SK-N-SH treated with all-trans-retinoic acid at 6 μM for 48 hours (cell line): ENCODE measurements around the gene TATDN3.

Experiments
- ARNTL ChIP-seq: fragments of 450-650 bp; formaldehyde crosslinking; IDR thresholded peaks from 2 replicates; pipeline ENCODE4 v1.5.0; 2020; ENCODE audit warnings: low read depth, mild to moderate bottlenecking, moderate library complexity, borderline replicate concordance
- CSDC2 ChIP-seq: fragments of 250-450 bp; sonication (Bioruptor Pico); IDR thresholded peaks from 2 replicates; pipeline ENCODE4 v1.5.0; 2020; ENCODE audit warnings: mild to moderate bottlenecking, moderate library complexity
- OSR1 ChIP-seq: fragments of 250-450 bp; sonication (Bioruptor Pico); IDR thresholded peaks from 2 replicates; pipeline ENCODE4 v1.8.0; 2022; ENCODE audit warnings: moderate library complexity, mild to moderate bottlenecking, inconsistent platforms
- PPARA ChIP-seq: fragments of 250-450 bp; sonication (Bioruptor Pico); IDR thresholded peaks from 2 replicates; pipeline ENCODE4 v1.5.0; 2020; ENCODE audit warnings: mild to moderate bottlenecking, borderline replicate concordance
- SNAI2 ChIP-seq: fragments of 250-450 bp; sonication (Bioruptor Pico); IDR thresholded peaks from 2 replicates; pipeline ENCODE4 v1.5.0; 2020; ENCODE audit warnings: mild to moderate bottlenecking, moderate library complexity
- TCF4 ChIP-seq: fragments of 250-450 bp; sonication (Bioruptor Pico); IDR thresholded peaks from 2 replicates; pipeline ENCODE4 v1.8.0; 2021; ENCODE audit warnings: mild to moderate bottlenecking, moderate library complexity, borderline replicate concordance
- TOX ChIP-seq: fragments of 250-450 bp; sonication (Bioruptor Pico); IDR thresholded peaks from 2 replicates; pipeline ENCODE4 v1.8.0; 2021; ENCODE audit warnings: mild to moderate bottlenecking, moderate library complexity, borderline replicate concordance
- ZFP3 ChIP-seq: fragments of 250-450 bp; sonication (Bioruptor Pico); IDR thresholded peaks from 2 replicates; pipeline ENCODE4 v1.5.0; 2020; ENCODE audit warnings: mild to moderate bottlenecking, moderate library complexity
- ZNF70 ChIP-seq: fragments of 450-650 bp; formaldehyde crosslinking; IDR thresholded peaks from 2 replicates; pipeline ENCODE4 v1.5.0; 2020; ENCODE audit warnings: mild to moderate bottlenecking, moderate library complexity
- TF ChIP-seq, protein P1 (sequence below): fragments of 250-450 bp; sonication (Bioruptor Pico); IDR thresholded peaks from 2 replicates; pipeline ENCODE4 v1.5.1; 2020; ENCODE audit warnings: low read depth, mild to moderate bottlenecking, moderate library complexity
- TF ChIP-seq, protein P2 (sequence below): fragments of 250-450 bp; sonication (Bioruptor Pico); IDR thresholded peaks from 2 replicates; pipeline ENCODE4 v1.8.0; 2020; ENCODE audit warnings: mild to moderate bottlenecking, moderate library complexity, borderline replicate concordance
- TF ChIP-seq, protein P3 (sequence below): fragments of 250-450 bp; sonication (Bioruptor Pico); IDR thresholded peaks from 2 replicates; pipeline ENCODE4 v1.5.1; 2021; ENCODE audit warnings: mild to moderate bottlenecking, moderate library complexity
- TF ChIP-seq, protein P4 (sequence below): fragments of 250-450 bp; sonication (Bioruptor Pico); IDR thresholded peaks from 2 replicates; pipeline ENCODE4 v1.5.0; 2020; ENCODE audit warnings: mild to moderate bottlenecking, moderate library complexity

DNA sequence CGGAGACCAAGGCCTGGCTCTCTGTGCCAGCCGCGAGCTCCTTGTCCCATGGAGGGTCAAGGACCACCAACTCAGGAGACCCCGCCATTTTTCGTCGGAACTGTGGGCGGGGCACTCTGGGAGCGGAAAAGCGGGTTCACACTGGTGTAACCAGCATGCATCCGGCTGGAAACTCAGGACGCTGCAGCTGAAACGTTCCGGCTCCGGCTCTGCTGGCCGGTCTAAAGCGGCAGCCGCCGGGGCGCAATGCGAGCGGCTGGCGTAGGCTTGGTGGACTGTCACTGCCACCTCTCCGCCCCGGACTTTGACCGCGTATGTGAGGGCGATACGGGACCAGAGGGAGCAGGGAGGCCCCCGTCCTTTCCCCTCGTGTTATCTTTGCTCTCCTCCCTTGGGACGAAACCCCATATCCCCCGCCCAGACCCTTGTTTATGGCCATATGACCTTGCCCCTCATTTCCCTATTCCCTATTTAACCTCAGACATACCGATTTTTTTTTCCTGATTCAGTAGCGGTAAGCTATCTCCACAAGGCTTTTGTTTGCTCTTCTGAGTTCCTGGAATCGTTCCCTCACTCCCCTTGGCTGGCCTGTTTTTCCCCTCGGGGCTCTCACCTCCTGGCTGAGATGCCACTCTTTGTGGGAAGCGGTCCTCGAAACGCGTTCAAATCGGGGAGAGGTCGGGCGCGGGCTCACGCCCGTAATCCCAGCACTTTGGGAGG lies at the start of gene TATDN3, which contains the start of gene NSL1:
- TF ChIP-seq ARNTL (CRISPR knock-in tag) (no peak), OSR1 (no peak), CSDC2 (no peak), TOX (CRISPR knock-in tag) (no peak; the same call in 1 of the 2 replicates), ZFP3 (CRISPR knock-in tag) (no peak), TCF4 (CRISPR knock-in tag) (no peak), PPARA (CRISPR knock-in tag) (no peak), ZNF70 (CRISPR knock-in tag) (no peak), SNAI2 (CRISPR knock-in tag) (no peak)
- TF ChIP-seq, protein P1, sequence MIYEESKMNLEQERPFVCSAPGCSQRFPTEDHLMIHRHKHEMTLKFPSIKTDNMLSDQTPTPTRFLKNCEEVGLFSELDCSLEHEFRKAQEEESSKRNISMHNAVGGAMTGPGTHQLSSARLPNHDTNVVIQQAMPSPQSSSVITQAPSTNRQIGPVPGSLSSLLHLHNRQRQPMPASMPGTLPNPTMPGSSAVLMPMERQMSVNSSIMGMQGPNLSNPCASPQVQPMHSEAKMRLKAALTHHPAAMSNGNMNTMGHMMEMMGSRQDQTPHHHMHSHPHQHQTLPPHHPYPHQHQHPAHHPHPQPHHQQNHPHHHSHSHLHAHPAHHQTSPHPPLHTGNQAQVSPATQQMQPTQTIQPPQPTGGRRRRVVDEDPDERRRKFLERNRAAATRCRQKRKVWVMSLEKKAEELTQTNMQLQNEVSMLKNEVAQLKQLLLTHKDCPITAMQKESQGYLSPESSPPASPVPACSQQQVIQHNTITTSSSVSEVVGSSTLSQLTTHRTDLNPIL (CRISPR knock-in tag), result no peak
- TF ChIP-seq, protein P2, sequence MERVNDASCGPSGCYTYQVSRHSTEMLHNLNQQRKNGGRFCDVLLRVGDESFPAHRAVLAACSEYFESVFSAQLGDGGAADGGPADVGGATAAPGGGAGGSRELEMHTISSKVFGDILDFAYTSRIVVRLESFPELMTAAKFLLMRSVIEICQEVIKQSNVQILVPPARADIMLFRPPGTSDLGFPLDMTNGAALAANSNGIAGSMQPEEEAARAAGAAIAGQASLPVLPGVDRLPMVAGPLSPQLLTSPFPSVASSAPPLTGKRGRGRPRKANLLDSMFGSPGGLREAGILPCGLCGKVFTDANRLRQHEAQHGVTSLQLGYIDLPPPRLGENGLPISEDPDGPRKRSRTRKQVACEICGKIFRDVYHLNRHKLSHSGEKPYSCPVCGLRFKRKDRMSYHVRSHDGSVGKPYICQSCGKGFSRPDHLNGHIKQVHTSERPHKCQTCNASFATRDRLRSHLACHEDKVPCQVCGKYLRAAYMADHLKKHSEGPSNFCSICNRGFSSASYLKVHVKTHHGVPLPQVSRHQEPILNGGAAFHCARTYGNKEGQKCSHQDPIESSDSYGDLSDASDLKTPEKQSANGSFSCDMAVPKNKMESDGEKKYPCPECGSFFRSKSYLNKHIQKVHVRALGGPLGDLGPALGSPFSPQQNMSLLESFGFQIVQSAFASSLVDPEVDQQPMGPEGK (CRISPR knock-in tag), result no peak
- TF ChIP-seq, protein P3, sequence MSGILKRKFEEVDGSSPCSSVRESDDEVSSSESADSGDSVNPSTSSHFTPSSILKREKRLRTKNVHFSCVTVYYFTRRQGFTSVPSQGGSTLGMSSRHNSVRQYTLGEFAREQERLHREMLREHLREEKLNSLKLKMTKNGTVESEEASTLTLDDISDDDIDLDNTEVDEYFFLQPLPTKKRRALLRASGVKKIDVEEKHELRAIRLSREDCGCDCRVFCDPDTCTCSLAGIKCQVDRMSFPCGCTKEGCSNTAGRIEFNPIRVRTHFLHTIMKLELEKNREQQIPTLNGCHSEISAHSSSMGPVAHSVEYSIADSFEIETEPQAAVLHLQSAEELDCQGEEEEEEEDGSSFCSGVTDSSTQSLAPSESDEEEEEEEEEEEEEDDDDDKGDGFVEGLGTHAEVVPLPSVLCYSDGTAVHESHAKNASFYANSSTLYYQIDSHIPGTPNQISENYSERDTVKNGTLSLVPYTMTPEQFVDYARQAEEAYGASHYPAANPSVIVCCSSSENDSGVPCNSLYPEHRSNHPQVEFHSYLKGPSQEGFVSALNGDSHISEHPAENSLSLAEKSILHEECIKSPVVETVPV, result no peak
- TF ChIP-seq, protein P4, sequence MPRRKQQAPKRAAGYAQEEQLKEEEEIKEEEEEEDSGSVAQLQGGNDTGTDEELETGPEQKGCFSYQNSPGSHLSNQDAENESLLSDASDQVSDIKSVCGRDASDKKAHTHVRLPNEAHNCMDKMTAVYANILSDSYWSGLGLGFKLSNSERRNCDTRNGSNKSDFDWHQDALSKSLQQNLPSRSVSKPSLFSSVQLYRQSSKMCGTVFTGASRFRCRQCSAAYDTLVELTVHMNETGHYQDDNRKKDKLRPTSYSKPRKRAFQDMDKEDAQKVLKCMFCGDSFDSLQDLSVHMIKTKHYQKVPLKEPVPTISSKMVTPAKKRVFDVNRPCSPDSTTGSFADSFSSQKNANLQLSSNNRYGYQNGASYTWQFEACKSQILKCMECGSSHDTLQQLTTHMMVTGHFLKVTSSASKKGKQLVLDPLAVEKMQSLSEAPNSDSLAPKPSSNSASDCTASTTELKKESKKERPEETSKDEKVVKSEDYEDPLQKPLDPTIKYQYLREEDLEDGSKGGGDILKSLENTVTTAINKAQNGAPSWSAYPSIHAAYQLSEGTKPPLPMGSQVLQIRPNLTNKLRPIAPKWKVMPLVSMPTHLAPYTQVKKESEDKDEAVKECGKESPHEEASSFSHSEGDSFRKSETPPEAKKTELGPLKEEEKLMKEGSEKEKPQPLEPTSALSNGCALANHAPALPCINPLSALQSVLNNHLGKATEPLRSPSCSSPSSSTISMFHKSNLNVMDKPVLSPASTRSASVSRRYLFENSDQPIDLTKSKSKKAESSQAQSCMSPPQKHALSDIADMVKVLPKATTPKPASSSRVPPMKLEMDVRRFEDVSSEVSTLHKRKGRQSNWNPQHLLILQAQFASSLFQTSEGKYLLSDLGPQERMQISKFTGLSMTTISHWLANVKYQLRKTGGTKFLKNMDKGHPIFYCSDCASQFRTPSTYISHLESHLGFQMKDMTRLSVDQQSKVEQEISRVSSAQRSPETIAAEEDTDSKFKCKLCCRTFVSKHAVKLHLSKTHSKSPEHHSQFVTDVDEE (CRISPR knock-in tag), result no peak
